Sigmoid colon (tissue), 4 donors: ENCODE data around the gene DYNLT4.

Experiments used
- CTCF ChIP-seq, 4 experiments: fragments of 450-650 bp in 3 of 4; fragments of 200-600 bp in 1 of 4; IDR thresholded peaks; one replicate each; pipeline ENCODE4 v1.5.1; 2016 to 2019; ENCODE audit warnings: antibody characterized with exemption in 4 of 4, mild to moderate bottlenecking in 3 of 4, moderate library complexity in 2 of 4
- EP300 ChIP-seq, 4 donors: sonication (generic); formaldehyde crosslinking; IDR thresholded peaks; one replicate each; pipeline ENCODE4 v1.6.1; 2017; ENCODE audit warnings: antibody characterized with exemption in 4 of 4
- POLR2A ChIP-seq, 2 donors: fragments of 450-650 bp; IDR thresholded peaks; one replicate each; pipeline ENCODE4 v1.6.1; 2016; ENCODE audit warnings: antibody characterized with exemption in 2 of 2, mild to moderate bottlenecking in 2 of 2, moderate library complexity in 2 of 2
- POLR2AphosphoS5 ChIP-seq, 4 donors: sonication (generic); formaldehyde crosslinking; IDR thresholded peaks; one replicate each; pipeline ENCODE4 v1.6.1; 2017; ENCODE audit warnings: antibody characterized with exemption in 4 of 4

- TF ChIP-seq POLR2A (IDR thresholded peaks at IDR 0.05) (no peak), POLR2AphosphoS5 (IDR thresholded peaks at IDR 0.05) (no peak), CTCF (IDR thresholded peaks at IDR 0.05) (no peak), EP300 (IDR thresholded peaks at IDR 0.05) (no peak)
Measured at GRCh38 chr1:44828003-44828651, 21.0 kb upstream of the DYNLT4 start.
